Progenitor cell of endocrine pancreas (in vitro differentiated cells): ENCODE data around the gene LIN54. TPM values are rescaled to one million over a fixed set of nuclear protein-coding genes. Genes with fewer than 3 reads are reported as not detected.
"Not testable (repeated sequence)": the region's sequence is repeated elsewhere in the genome, so short reads cannot be mapped to it uniquely, and the experiment has no call there.

ENCODE experiments used
- DNase-seq: peaks from one replicate; pipeline ENCODE4 v3.0.0; 2021; ENCODE audit warnings: low spot score; ENCODE audit not compliant: unreplicated experiment
- H3K27ac Mint-ChIP-seq: 2 replicates; pipeline ENCODE4 v1.8.0; 2021; ENCODE audit warnings: mild to moderate bottlenecking, moderate library complexity, mixed read lengths
- H3K27me3 Mint-ChIP-seq: 2 replicates; pipeline ENCODE4 v1.8.0; 2021; ENCODE audit warnings: mixed read lengths
- H3K36me3 Mint-ChIP-seq: 2 replicates; pipeline ENCODE4 v1.8.0; 2022; ENCODE audit warnings: mixed read lengths; ENCODE audit not compliant: insufficient read depth
- H3K4me1 Mint-ChIP-seq: 2 replicates; pipeline ENCODE4 v1.8.0; 2021; ENCODE audit warnings: low read depth, mixed read lengths
- H3K4me3 Mint-ChIP-seq: 2 replicates; pipeline ENCODE4 v1.8.0; 2021; ENCODE audit warnings: low read depth, mild to moderate bottlenecking, moderate library complexity, mixed read lengths
- H3K9me3 Mint-ChIP-seq: 2 replicates; pipeline ENCODE4 v1.8.0; 2021; ENCODE audit warnings: low read depth, mixed read lengths
- CTCF ChIP-seq: fragments of 200-600 bp; sonication (generic); IDR thresholded peaks from one replicate; pipeline ENCODE4 v1.5.0; 2021; ENCODE audit warnings: antibody characterized with exemption, mild to moderate bottlenecking; ENCODE audit not compliant: unreplicated experiment
- total RNA-seq: library from RNA; stranded (reverse); gene quantifications from 2 replicates; pipeline ENCODE4 v1.2.1, GENCODE V29; 2021

LIN54 gene
- total RNA-seq, 1 donor from 2014 or later, result 19.6 TPM

GRCh38 chr4:83025563-83025962, 14.9 kb upstream of the LIN54 start:
- H3K4me1 Mint-ChIP-seq, result no peaks in the 10 kb centered on the region
- H3K27me3 Mint-ChIP-seq, result peaks cover 27% of the 10 kb centered on the region
- no peak for TF ChIP-seq CTCF
- peaks cover 1% of the 10 kb centered on the region for H3K36me3 Mint-ChIP-seq
- peaks cover 9% of the 10 kb centered on the region for H3K9me3 Mint-ChIP-seq
- no peak for DNase-seq
- no peak overlapping the region for H3K27ac Mint-ChIP-seq
- H3K4me3 Mint-ChIP-seq, result no peak overlapping the region

GRCh38 chr4:83024233-83024632, 13.6 kb upstream of the LIN54 start:
- Mint-ChIP-seq H3K27ac (no peak overlapping the region), H3K36me3 (peaks cover 1% of the 10 kb centered on the region), H3K27me3 (peaks cover 17% of the 10 kb centered on the region), H3K4me3 (no peak overlapping the region), H3K9me3 (peaks cover 9% of the 10 kb centered on the region), H3K4me1 (no peaks in the 10 kb centered on the region)
- TF ChIP-seq CTCF, result no peak
- no peak for DNase-seq

- not testable (repeated sequence) for H3K9me3 Mint-ChIP-seq, H3K36me3 Mint-ChIP-seq, DNase-seq, H3K4me1 Mint-ChIP-seq, H3K27ac Mint-ChIP-seq, H3K4me3 Mint-ChIP-seq
- H3K27me3 Mint-ChIP-seq, result peaks cover 11% of the 10 kb centered on the region
Measured at GRCh38 chr4:83023599-83023998, 13.0 kb upstream of the LIN54 start.

- Mint-ChIP-seq H3K4me1 (no peaks in the 10 kb centered on the region), H3K9me3 (peaks cover 9% of the 10 kb centered on the region), H3K27me3 (peaks cover 8% of the 10 kb centered on the region), H3K4me3 (no peak overlapping the region), H3K27ac (no peak overlapping the region), H3K36me3 (peaks cover 1% of the 10 kb centered on the region)
- TF ChIP-seq CTCF, result no peak
- DNase-seq, result no peak
Measured at GRCh38 chr4:83022724-83023450, 12.3 kb upstream of the LIN54 start.

GRCh38 chr4:83019794-83020494, 9.3 kb upstream of the LIN54 start:
- no peaks in the 10 kb centered on the region for H3K4me1 Mint-ChIP-seq
- no peaks in the 10 kb centered on the region for H3K27me3 Mint-ChIP-seq
- H3K36me3 Mint-ChIP-seq, result peaks cover 1% of the 10 kb centered on the region
- DNase-seq, result no peak
- H3K4me3 Mint-ChIP-seq, result no peak overlapping the region
- TF ChIP-seq CTCF, result no peak
- peaks cover 2% of the 10 kb centered on the region for H3K9me3 Mint-ChIP-seq
- H3K27ac Mint-ChIP-seq, result no peak overlapping the region
